LNCAP (cell line): ENCODE data around the gene APPBP2.

Experiments
- CTCF ChIP-seq: fragments of 450-650 bp; IDR thresholded peaks from 2 replicates; pipeline ENCODE4 v1.5.1; 2017; ENCODE audit warnings: mild to moderate bottlenecking

Gene APPBP2

GRCh38 chr17:60481604-60482003, 44.4 kb downstream of the APPBP2 start:
- no peak for TF ChIP-seq CTCF

GRCh38 chr17:60473788-60474187, 52.3 kb downstream of the APPBP2 start:
- no peak for TF ChIP-seq CTCF

GRCh38 chr17:60472449-60472848, 53.6 kb downstream of the APPBP2 start:
- no peak for TF ChIP-seq CTCF

GRCh38 chr17:60471451-60471850, 54.6 kb downstream of the APPBP2 start:
- no peak for TF ChIP-seq CTCF

- TF ChIP-seq CTCF, result no peak
Measured at GRCh38 chr17:60468371-60468770, 57.7 kb downstream of the APPBP2 start.

GRCh38 chr17:60464343-60464742, 61.7 kb downstream of the APPBP2 start:
- no peak for TF ChIP-seq CTCF

GRCh38 chr17:60463157-60463835, 62.7 kb downstream of the APPBP2 start:
- TF ChIP-seq CTCF, result no peak

GRCh38 chr17:60461584-60461983, 64.5 kb downstream of the APPBP2 start:
- TF ChIP-seq CTCF, result no peak
